HG03439 (cell line): ENCODE data around the gene SIK3.
A peak's percentile ranks its signal among the peaks of the same experiment; 100 is the strongest.
"Not testable (repeated sequence)": the region's sequence is repeated elsewhere in the genome, so short reads cannot be mapped to it uniquely, and the experiment has no call there.

Experiments
- ATAC-seq: cut with Tn5 transposase; IDR thresholded peaks from one replicate; pipeline ENCODE4 v1.9.1; 2021; ENCODE audit warnings: mild to moderate bottlenecking, moderate library complexity; ENCODE audit not compliant: unreplicated experiment

SIK3 gene

DNA sequence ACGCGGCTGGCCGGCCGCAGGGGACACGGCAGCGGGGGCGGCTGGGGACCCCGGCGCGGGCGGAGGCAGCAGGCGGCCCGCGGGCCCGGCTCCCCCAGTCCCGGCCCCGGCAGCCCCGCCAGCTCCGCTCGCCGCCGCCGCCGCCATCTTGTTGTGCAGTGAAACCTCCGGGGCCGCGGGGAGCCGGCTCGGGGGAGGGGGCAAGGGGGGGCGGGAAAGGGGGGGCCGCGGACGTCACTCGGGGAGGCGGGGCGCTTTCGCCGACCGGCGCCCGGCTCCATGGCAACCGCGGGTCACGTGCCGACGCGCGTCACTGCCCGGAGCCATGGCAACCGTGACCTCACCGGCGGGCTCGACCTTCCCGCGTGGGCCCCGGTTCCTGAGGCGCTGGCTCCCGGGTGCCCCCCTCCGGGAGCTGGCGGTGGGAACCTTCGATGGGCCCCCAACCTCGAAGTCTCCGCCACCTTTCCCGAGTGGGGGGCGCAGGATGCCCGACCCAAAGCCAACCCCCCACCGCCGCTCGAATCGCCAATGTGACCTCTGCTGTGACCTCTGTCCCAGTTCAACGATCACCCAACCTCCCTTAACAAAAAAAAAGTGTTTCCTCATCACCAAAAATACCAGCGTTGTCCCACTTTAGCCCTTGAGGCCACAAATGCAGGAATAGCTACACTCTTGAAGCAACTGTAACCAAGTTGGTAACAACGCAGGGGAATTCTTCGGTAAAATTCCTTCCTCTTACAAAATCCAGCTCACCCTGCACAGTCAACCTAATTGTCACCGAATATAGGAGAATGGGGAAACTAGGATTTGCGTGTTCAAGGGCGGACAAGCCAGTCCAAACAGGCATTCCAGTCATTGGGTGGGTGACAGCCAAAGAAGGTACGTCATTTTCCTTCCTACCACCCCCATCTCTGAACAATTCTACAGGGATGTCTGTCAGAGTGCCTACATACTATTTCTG lies at the start of gene SIK3:
Gene SIK3 (minus strand): TSS at position 160 of the 964 bp plus-strand sequence. CDS start 13 bp downstream, at position 147.
- ATAC-seq, result peak; percentile 74

DNA sequence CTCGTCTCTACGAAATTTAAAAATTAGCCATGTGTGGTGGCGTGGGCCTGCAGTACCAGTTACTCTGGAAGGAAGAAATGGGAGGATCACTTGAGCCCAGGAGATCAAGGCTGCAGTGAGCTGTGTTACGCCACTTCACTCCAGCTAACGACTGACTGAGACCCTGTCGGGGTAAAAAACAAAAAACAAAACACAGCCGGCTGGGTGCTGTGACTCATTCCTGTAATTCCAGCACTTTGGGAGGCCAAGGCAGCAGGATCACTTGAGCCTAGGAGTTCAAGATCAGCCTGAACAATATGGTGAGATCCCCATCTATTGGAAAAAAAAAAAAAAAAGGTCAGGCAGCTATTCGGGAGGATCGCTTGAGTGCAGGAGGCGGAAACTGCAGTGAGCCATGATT lies 48.3 kb upstream of the SIK3 start:
- no peak for ATAC-seq

DNA sequence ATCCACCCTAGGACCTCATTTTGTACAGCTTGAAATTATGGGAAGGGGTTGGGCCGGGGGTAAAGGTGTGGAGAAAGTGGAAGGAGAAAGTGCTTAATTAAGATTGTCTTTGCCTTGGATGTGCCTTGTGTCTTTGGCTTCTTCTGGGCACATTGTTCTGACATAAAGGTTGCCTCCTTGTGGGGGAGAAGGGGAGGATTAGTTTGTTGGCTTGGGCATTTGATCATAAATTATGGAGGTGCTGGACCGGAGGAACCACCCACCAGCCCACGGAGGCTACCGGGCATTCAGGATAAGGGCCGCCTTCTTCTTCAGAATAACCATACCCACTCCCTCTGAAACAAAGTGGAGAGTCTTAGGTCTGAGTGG lies 47.1 kb upstream of the SIK3 start:
- no peak for ATAC-seq

DNA sequence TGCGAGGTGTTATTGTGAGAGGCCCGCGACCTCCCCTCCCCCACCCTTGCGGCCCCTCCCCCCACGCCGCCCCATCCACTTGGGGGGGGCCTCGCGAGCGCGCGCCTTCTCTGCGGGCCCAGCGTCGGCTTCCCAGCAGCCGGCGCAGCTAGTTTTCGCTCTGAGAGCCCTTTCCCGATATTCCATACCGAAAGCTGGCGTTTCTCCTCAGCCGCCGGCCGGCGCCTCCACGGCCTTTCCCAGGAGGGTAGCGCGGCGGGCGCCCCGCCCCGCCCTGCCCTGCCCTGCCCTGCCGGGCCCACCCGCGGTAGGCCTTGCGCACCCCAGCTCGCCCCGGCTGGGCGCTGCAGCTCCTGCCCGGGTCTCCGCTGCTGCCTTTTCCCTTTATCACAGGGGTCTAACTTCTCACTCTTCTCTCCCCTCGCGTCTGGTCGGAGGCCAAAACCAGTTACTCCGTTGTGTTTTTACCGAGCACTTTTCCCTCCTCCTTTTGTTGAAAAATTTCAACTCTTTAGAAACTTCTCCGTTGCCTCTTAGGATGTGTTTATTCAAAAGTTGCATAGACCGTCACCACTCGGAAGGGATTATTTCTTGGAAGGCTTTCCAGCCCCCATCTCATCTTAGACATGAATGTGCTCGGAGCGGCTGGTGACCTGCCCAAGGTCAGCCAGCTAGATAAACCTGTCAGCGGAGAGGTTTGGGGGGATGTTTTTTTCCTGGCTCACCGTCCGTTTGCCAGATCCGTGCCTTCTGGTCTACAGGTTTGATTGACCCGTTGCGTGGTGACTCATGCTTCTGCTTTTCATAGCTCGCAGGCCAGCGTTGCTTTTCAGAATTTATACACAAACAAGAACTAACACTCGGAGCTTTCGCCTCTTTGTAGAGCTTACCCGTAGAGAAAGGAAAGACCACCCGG lies 46.5 kb upstream of the SIK3 start:
- peak; percentile 55 for ATAC-seq

DNA sequence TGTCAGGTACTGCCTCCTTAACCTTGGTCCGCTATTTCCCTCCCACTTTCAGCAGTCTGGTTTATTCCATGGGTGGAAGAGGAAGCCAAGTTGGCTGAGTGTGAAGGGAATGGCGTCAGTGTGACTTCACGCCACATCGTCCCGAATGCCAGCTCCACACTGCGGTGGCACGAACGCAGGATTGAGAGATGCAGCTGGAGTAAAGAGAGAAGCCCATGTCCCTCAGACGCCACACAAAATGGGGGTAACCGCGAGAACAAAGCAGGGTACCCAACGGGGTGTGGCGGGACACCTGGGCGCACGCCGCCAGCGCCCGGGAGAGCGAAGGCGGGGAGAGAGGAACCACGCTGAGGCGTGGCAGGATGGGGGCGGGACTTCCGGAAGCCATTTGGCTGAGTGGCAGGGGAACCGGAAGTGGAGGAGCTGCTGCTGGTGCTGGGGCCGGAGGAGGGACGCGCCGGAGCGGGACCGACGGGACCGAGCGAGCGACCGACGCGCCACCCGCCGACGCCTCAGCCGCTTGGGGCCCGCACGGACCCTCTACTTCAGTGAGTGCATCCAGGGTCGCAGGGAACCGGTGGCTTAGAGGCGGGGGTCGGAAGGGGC lies 45.7 kb upstream of the SIK3 start, which contains the start of gene PAFAH1B2:
Gene PAFAH1B2 (plus strand): TSS at position 417 of the 606 bp plus-strand sequence. CDS start 8,161 bp downstream, outside the sequence.
- peak; percentile 97 for ATAC-seq

DNA sequence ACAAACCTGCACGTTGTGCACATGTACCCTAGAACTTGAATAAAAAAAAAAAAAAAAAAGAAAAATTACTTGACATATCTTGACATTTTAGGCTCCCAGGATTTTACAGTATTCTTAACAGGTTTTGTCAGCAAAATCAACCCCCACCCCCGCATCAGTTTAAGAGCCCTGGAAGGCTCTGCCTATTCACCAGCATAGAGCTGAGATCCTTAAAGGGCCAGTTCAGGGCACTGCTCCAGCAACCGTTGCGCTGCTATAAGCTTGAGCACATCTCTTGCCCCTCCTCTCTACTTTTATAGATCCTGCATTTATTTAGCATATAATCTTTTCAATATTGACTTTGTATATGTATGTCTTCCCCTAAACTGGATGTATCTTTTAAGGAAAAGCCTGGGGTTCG lies 45.2 kb upstream of the SIK3 start:
- ATAC-seq, result peak; percentile 7

DNA sequence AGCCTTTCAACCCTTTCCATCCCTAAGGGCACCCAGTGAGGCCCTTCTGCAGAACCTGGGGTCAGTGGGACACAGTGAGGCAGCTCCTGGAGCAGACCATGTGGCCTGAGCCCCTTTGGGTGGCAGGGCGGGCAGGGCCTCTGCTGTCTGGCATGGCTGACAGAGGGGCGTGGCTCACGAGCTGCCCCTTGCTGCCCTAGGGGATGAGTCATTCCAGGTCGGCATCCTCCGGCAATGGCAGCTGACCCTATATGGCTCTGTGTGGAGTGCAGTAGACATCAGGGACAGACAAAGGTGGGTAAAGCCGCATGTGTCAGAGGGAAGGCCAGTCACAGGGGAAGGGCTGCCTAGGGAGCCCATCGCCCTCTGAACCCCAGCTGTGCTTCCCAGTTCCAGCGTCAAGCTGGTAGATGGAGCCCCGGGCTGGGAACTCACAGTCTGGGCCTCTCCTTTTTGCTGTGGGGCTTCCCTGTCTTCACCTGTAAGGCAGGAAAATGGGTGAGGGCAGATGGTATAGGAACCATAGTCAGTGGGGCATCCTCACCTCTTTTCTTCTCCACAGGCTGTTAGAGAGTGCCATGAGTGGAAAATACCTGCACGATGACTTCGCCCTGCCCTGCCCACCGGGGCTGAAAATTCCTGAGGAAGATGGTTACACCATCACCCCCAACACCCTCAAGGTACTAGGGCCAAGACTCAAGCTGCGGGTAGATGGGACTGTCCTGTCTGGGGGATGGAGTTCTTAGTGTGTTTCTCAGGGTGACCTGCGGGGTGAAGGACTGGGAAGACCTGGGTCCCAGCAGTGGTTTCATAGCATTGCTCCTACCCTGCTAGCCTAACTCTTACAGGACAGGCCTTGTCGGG lies 39.2 kb upstream of the SIK3 start:
- ATAC-seq, result not testable (repeated sequence)

DNA sequence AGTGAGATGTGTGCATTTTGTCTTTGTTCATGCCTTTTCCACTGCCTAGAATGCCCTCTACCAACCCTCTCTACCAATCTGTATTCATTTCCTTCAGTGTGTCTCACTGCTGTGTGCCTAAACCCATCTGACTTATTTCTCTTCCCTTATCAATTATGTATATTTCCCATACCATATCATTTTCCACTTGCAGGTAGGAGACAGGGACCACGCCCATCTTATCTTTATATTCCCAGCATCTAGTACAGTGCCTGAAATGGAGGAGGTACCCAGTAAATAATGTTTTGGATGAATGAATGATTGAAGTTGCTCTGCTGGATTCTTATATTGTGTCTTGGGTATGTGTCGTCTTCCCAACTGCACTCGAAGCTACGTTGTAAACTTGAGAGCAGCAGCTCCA lies 36.8 kb upstream of the SIK3 start:
- ATAC-seq, result not testable (repeated sequence)

DNA sequence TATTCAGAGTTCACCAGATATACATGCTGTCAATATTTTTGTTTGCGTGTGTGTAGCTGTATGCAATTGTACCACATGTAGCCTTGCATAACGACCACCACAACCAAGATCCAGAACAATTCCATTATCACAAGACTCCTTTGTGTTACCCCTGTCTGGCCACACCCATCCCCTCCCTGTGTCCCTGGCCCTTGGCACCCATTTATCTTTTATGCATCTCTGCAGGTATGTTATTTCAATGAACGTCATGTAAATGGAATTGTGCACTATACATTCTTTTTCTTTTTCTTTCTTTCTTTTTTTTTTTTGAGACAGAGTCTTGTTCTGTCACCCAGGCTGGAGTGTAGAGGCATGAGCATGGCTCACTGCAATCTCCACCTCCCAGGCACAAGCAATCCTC lies 36.2 kb upstream of the SIK3 start:
- ATAC-seq, result no peak

DNA sequence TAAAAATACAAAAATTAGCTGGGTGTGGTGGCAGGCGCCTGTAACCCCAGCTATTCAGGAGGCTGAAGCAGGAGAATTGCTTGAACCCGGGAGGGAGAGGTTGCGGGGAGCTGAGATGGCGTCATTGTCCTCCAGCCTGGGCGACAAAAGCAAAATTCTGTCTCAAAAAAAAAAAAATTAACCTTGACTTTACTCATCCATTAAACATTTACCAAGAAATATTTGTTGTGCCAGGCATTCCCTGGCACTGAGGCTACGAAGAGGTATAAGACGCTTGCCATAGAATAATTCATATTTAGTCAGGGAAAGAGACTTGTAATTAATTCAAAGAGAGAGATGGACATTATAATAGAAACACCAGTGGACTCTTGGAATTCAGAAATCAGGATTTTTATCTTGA lies 32.7 kb upstream of the SIK3 start:
- no peak for ATAC-seq

DNA sequence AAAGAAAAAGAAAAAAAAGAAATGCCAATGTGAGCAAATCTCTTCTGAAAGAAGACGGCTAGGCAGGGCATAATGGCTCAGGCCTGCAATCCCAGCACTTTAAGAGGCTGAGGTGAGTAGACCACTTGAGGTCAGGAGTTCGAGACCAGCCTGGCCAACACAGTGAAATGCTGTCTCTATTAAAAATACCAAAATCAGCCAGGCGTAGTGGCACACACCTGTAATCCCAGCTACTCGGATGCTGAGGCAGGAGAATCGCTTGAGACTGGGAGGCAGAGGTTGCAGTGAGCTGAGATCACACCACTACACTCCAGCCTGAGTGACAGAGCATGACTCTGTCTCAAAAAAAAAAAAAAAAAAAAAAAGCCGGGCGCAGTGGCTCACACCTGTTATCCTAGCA lies 32.2 kb upstream of the SIK3 start:
- not testable (repeated sequence) for ATAC-seq

DNA sequence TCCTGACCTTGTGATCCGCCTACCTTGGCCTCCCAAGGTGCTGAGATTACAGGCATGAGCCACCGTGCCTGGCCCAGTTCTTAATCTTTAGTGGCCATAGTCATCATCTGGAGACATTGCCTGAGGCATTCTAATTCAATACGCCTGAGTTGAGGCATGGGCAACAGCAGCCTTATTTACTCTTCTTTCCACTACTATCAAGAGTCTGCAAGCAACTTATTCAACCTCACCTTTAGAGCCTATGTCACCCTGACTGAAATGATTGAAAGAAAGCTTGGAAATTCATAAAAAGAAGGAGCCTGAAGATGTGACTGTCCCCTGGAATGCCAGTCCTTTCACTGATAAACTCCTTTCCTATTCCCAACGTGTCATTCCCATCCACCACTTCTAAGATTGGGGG lies 30.1 kb upstream of the SIK3 start:
- ATAC-seq, result no peak

DNA sequence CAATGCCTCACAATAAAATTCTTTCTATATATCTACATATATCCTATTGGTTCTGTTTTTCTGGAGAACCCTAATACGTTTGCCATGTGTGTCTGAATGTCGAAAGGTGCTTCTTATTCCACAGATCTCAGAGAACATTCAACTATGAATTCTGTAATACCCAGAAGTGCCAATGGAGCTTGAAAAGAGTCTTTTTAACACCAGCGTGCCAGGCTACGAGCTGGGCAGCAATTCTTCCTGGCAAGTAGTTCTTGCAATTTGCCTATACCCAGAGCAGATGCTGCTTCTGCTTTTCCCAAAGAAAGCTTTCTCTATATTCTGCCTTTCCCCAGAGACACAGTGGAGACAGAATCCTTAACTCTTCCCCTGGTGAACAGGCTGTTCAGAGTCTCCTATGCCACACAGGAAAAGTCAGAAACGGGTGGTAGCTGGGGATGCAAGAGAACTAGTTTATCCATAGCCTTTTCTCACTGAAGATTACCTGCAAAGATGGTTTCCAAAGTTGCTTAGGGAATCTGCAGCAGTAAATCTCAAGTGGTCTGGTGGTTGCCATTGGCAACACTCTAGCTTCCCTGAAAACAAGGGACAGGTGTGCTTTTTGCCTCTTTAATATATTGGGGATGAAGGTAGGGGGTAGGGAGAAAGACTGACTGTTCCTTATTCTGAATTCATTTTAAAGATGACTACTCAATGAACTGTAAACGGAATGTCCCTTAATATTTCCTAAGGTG lies 29.1 kb upstream of the SIK3 start:
- ATAC-seq, result no peak

DNA sequence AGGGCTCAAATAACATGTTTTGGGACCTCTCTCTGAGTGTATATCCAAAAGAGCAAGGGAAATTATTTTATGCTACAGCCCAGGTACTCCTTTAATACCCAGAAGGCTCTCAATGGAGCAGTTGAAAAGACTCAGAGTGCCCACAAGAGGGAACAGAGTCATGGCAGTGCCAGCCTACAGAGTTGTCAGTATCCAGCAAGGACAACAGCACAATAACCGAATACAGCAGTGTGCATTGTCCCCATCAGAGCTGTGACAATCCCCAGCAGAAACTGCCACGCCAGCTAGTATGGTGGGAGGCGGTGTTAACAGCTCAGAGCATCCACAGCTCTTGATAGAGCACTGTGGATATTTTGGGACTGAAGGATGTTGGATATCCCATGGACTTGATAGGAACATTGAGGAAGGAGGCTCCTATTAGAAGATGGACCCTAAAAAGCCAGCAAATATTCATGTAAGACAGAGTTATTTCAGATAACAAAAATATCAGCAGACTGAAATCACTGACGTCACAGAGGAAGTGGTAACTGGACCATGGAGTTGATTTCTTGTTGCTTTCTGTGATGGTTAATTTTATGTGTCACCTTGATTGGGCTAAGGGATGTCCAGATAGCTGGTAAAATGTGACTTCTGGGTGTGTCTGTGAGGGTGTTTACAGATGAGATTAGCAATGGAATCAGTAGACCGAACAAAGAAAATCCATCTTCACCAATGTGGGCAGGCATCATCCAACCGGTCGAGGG lies 28.2 kb upstream of the SIK3 start:
- ATAC-seq, result no peak

DNA sequence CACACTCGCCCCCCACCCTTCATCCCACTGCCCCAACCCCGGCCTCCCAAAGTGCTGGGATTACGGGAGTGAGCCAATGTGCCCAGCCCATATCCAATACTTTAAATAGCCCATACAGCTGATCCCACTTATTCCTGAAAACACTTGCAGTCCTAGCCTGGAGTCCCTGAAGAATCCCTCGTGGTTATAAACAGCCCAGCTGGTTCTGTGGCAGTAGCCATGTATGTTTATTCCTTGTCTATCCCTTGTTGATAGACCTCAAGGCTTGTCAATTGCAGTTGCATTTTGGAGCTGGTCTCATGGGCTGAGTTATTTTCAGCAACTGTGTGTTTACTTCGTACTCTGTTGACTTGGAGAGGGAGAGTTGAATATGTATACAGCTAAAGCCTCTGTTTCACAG lies 24.3 kb upstream of the SIK3 start:
- no peak for ATAC-seq

DNA sequence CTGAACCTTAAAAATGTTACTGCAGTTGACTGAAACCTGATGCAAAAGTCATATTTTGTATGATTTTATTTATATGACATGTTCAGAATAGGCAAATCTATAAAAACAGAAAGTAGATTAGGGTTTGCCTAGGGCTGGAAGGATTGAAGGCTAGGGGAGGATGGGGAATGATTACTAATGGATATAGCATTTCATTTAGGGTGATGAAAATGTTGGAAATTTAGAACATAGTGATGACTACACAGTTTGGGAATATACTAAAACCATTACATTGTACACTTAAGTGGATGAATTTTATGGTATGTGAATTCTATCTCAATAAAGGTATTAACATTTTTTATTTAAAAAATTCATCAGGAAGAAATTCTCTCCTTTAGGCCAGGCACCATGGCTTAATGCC lies 22.9 kb upstream of the SIK3 start:
- ATAC-seq, result no peak

DNA sequence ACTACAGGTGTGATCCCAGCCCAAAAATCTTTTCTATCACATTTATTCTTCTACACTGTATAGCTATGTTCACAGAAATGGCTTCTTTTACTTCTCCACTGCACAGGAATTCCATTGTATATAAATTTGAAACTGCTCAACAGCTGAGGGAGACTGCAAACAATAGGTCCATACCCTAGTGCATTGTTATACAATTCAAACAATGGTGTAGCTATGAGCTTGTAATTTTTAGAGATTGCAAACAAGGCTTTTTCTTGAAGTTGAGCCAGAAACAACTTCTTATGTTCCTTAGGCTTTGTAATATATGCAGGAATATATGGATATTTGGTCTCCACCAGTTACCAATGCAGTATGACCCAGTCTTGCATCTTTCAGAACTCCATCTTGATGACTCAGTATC lies 19.5 kb upstream of the SIK3 start:
- no peak for ATAC-seq

DNA sequence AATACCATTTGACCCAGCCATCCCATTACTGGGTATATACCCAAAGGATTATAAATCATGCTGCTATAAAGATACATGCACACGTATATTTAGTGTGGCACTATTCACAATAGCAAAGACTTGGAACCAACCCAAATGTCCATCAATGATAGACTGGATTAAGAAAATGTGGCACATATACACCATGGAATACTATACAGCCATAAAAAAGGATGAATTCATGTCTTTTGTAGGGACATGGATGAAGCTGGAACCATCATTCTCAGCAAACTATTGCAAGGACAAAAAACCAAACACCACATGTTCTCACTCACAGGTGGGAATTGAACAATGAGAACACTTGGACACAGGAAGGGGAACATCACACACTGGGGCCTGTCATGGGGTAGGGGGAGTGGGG lies 14.7 kb upstream of the SIK3 start:
- ATAC-seq, result not testable (repeated sequence)

DNA sequence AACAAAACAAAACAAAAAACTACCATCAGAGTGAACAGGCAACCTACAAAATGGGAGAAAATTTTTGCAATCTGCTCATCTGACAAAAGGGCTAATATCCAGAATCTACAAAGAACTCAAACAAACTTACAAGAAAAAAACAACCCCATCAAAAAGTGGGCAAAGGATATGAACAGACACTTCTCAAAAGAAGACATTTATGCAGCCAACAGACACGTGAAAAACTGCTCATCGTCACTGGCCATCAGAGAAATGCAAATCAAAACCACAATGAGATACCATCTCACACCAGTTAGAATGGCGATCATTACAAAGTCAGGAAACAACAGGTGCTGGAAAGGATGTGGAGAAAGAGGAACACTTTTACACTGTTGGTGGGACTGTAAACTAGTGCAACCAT lies 14.3 kb upstream of the SIK3 start:
- ATAC-seq, result not testable (repeated sequence)
